ENCODE results near the gene PRRX2.
A peak's percentile ranks its signal among the peaks of the same experiment; 100 is the strongest.
"Not testable (repeated sequence)": the region's sequence is repeated elsewhere in the genome, so short reads cannot be mapped to it uniquely, and the experiment has no call there.

PRRX2 gene

DNA sequence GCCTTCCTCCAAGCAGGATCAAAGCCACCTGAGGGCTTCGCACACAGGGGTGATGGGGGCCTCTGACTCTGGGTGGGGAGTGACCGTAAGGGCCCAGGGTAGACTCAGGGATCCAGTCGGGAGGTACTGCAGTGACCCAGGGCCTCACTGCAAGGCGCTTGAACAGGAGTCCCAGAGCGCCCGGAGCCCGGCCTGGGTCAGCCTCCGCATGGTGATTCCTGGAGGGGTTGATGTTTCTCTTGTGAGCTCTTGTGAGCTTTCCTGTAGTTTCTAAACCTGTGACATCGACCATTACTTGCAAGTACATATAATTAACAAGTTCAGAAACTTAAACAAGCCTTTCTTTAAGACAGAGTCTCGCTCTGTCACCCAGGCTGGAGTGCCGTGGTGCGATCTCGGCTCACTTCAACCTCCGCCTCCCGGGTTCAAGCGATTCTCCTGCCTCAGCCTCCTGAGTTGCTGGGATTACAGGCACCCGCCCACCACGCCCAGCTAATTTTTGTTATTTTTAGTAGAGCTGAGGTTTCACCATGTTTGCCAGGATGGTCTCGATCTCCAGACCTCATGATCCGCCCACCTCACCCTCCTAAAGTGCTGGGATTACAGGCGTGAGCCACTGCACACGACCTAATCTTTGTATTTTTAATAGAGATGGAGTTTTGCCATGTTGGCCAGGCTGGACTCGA is 67.6 kb downstream of the PRRX2 start:
- no peak for DNase-seq (ENCODE audit: low read depth in 3 of 3)

DNA sequence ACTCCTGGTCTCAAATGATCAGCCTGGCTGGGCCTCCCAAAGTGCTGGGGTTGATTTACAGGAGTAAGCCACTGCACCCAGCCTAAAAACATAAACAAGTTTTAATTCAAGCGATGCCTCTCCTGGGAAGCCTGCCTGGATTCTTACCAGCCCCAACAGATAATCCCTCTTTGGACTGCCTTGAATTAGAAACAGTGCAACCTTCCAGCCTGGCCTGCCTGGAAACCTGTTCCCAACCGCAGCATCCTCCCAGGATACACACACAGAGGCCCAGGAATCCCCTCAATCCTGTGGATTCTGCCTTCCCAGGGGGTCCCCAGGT is 68.1 kb downstream of the PRRX2 start:
- DNase-seq (ENCODE audit: low read depth in 3 of 3): no peak

DNA sequence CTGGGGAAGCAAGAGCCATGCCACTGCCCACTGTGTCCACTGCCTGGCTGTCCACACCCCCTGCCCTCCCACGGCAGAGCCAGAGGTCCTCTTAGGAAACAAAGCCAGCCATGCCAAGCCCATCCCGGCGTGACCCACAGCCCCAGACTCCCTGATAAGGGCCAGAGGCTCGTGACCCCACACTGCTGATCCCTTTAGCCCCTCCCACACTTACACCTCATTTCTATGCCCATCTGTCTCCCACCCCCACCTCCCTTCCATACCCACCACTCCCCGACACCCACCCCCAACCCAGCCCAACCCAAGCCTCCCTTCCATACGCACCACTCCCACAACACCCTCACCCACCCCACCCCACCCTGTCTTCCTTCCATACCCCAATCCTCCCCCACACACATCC is 70.1 kb downstream of the PRRX2 start:
- DNase-seq (ENCODE audit: low read depth in 3 of 3): no peak

DNA sequence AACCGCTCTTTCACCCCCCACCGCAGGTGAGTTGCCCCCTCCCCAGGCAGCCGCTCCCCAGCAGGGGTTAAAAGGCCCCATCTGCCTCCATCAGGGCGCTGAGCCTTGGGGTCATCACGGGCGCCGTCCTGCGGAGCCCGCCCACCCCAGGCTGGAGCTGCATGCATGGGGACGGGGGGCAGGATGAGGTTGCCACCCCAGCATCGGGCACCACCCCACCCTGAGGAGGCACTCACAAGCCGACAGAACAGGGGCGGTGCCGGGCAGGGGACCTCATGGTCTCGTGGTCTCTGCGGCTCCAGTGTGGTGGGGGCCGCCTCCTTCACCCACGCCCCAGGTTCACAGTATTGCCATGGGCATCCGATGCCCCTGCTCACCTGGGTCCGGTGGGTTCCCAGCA is 70.9 kb downstream of the PRRX2 start:
- DNase-seq (ENCODE audit: low read depth in 3 of 3): no peak

DNA sequence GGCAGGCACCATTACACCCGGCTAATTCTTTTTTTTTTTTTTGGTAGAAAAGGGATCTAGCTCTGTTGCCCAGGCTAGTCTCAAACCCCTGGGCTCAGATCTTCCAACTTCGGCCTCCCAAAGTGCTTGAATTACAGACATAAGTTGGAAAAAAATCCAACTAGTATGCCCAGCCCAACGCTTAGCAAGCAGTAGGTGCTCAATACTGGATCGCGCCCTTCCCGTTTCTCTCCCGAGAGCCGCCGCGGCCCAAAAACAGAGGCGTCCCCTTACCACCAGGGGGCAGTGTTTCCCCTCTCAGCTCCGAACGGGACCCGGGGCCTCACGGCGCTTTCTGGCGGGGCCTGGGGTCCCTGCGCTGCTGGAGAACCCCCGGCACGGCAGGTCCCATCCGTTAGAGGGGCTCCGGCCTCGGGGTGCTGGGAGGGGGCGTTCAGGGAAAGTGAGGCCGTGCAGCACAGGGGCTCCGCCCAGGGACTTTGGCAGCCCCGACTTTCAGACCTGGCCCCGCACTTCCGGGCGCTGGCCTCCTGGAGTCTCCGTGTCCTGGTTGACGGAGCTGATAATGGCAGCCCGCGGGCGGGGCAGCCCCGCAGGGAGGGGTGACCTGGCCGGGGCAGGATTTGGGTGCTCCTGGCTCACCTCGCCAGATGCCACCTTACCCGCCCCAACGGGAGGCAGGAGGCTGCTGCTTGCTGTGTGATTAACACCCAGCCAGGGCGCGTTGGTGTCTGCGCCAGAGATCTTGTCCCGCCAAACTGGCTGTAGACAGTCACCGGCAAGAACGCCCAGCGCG is 72.2 kb downstream of the PRRX2 start:
- peak; percentile 81 to 85 (median 83) for DNase-seq (ENCODE audit: low read depth in 3 of 3)

DNA sequence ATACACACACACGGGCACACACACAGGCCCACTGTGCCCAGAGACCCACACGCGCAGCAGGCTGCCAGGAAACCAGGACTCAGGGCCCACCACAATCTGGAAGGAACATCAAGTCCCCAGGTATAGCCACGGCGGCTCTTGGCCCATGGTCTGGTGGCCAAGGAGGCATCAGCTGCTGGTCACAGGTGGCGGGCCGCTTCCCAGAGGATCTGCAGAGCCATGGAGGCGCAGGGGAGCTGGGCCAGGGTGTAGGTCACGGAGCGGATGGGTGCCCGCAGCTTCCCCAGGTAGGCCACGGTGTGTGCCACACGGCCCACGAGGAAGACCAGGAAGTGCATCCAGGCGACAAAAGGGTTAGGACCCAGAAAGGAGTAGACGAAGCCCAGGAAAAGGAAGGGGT is 74.0 kb downstream of the PRRX2 start:
- no peak for DNase-seq (ENCODE audit: low read depth in 3 of 3)

DNA sequence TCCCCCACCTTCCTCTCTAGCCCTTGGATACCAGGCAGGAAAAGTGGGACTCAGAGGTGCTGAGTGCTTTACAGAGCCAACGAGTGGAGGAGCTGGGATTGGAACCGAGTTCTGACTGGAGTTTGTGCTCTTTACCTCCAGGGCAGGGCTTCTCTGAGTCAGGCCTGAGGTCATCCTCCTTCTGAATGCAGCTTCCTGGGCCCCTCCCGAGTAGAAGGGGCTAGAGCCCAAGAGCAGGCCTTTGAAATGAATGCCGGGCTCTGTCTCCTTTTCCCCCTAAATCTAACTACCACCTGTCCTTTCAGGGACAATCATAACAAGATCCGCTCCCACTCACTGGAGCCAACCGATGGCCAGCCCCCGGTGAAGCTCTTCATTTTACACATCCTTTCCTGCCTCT is 74.7 kb downstream of the PRRX2 start:
- DNase-seq (ENCODE audit: low read depth in 3 of 3): no peak

DNA sequence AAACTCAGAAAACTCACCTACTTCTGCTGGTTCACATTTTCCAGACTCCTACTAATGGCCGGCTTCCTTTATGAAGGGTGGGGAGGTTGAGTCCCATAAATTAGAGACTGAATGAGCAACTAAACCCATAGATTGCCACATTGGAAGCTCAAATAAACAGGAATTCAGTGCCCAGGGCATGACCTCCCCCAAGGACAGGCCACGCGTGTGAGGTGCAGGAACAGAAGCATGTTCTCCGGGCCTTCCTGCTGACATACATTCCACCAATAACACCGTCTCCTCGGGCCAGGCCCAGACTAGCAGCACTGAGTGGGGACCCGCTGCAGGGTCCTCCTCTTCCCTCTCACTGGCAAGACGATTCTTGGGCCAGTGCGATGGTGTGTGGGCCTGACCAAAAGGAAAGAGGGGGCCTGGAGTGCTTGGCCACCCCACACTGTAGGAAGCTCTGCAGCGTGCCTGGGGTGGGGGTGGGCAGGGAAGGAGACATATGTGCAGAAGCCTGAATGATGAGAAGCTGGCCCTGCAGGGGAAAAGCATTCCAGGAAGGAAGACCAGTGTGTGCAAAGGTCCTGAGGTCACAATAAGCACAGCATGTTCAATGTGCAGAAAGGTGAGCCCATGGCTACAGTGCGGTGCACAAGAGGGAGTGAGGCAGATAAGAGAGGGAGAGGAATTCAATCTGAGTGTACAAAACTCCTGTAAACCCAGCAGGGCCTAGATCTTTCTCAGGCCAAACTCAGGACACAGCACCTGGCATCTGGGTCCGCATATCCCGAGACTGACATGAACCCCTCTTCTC is 75.4 kb downstream of the PRRX2 start:
- DNase-seq (ENCODE audit: low read depth in 3 of 3): no peak

DNA sequence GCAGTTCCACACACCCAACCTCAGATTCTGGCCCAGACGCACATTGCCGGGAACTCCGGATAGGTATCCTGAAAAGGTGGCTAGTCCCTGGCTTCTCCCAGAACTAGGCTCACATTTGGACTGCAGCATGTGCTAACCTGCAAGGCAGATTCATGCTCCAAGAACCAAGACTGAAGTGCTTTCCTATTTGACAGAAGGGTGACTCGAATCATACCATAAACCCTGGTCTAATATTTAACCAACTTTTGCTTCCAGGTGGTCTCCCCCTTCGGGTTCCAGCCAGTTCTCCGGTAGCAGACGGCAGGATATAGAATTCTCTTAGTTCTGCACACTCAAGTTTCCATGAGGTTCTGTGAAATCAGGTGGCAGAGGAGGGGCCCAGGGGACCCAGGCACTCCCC is 79.8 kb downstream of the PRRX2 start:
- no peak for DNase-seq (ENCODE audit: low read depth in 3 of 3)

DNA sequence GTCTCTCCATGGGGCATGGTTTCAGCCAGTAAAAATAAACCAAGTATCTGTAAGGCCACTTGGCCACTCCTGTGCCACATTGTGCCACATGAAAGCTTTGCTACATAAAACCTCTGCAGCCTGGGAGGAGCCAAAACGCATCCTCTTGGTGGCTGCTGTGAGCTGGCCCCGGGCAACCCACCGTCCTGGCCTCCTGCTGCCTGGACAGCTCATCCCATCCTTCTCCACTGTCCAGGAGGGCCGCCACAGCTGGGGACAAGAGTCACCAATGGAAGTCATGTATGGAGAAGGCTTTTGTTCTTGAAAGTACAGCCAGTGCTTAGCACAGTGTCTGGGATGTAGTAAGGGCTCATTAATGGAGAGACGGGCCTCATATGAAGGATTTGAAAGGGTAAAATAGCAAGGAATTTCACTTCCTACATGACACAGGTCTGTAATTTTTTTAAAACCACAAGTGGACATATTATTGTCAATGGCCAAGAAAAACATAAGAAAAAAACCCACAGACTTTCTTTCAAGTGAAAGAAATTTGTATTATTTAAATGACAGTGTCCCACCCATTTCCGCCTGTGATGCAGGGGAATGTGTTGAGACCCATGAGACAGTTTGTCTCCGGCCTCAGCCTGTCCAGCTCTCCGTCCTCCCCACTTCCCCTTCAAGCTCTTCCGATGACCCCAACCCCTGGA is 80.8 kb downstream of the PRRX2 start:
- DNase-seq (ENCODE audit: low read depth in 3 of 3): no peak

DNA sequence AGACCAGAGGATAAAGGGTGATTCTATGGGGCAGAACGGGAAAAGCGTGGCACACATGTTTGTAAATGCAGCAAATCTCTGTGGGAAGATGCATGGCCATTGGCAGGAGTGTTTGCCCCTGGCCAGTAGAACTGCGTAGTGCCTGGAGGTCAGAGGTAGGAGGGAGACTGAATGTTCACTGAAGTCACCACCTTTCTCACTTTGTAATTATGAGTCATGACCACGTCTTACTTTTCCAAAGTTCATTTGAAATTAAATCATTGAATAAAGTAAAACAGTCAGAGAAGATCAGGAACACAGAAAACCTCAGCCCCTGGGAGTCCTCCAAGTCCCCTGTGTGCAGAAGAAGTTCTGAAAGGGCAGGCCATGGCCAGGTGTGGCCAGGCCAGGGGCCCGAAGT is 82.8 kb downstream of the PRRX2 start:
- no peak for DNase-seq (ENCODE audit: low read depth in 3 of 3)

DNA sequence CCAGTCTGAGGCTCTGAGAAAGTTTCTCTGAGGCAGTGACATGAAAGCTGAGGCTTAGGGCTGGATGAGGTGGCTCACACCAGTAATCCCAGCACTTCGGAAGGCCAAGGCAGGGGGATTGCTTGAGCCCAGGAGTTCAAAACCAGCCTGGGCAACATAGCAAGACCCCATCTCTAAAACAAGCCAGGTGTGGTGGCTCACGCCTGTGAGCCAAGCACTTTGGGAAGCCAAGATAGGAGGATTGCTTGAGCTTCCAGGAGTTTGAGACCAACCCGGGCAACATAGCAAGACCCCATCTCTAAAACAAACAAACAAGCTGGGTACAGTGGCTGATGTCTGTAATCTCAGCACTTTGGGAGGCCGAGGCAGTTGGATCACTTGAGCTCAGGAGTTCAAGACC is 83.6 kb downstream of the PRRX2 start:
- DNase-seq (ENCODE audit: low read depth in 3 of 3): not testable (repeated sequence)

DNA sequence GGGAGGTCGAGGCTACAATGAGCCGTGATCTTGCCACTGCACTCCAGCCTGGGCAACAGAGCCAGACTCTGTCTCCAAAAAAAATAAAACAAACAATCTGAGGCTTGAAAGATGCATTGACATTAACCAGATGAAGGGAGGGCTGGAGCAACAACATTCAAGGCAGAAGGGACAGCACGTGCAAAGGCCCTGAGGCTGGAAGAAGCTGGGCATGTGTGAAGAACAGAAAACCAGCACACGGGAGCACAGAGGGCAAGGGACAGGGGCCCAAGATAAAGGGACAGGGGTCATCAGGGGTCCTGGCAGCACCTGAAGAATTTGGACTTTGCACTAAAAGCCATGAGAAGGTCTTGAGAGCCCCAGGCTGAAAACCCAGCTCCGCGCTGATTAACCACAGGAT is 84.1 kb downstream of the PRRX2 start:
- DNase-seq (ENCODE audit: low read depth in 3 of 3): no peak

DNA sequence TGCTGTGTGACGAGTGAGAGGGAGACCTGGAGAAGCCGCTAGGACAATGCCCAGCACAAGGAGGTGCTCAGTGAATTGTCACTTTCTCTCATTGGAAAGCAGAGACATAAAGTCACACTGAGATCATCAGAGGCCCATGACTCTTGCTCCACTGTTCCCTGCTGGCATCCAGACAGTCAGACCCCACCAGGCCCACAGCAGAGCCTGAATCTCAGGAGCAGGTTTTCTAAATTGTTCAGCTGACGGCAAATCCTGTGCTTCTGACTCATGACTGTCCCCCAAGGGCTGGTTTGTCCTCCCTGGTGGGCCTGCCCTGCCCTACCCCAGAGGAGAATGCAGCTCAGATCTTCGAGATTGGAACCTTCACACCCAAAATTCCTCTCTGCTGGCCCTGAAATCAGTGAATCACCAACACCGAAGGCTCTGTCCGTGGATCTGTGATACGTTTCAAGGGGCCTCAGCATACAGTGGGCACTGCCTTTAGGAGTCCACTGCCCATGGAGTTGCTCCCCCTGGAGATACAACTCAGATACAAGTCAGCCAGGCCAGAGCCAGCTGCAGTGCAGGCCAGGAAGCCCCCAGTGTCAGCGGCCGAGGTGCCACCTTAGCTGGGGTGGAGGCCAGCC is 84.7 kb downstream of the PRRX2 start:
- DNase-seq (ENCODE audit: low read depth in 3 of 3): no peak

DNA sequence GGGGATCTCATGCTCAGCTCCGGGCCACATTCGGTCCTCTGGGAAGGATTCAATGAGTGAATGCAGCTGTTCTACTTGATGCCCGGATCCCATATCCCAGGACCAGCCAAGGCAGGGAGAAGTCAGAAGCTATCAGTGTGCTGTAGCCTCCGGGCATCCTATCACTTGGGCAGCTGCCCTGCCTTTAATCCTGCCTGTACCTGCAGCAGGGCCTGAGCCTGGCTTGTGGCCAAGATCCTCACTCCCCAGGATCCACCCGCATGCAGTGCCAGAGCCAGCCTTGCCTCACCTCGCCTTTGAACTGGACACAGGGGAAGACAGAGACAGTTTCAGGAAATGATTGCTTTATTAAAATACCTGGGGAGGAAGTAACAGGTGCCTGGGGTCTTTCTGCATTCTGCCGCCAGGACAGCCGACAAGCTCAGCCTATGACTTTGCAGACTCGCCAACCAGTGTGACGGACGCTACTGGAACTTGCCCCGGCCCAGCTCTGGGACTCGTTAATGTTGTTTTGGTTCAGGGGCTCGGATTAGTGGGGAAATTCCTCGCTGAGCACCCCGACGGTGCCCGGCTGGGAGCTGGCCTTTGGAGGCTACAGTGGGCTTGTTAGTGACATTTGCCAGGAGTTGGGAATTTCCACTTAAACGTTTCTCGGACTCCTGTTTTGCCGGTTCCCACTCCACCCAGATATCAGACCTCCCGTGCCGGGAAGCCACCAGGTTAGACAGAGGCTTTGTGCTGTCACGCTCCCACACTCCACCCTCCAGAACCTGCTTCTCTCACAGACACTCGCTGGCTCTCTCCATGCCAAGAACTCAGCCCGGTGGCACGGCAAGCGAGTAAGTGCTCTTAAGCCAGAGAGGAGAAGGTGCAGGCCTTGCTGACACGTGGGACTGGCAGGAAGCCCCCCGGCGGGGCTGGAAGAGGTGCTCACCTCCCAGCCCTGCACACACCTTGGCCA is 86.7 kb downstream of the PRRX2 start:
- no peak for DNase-seq (ENCODE audit: low read depth in 3 of 3)

DNA sequence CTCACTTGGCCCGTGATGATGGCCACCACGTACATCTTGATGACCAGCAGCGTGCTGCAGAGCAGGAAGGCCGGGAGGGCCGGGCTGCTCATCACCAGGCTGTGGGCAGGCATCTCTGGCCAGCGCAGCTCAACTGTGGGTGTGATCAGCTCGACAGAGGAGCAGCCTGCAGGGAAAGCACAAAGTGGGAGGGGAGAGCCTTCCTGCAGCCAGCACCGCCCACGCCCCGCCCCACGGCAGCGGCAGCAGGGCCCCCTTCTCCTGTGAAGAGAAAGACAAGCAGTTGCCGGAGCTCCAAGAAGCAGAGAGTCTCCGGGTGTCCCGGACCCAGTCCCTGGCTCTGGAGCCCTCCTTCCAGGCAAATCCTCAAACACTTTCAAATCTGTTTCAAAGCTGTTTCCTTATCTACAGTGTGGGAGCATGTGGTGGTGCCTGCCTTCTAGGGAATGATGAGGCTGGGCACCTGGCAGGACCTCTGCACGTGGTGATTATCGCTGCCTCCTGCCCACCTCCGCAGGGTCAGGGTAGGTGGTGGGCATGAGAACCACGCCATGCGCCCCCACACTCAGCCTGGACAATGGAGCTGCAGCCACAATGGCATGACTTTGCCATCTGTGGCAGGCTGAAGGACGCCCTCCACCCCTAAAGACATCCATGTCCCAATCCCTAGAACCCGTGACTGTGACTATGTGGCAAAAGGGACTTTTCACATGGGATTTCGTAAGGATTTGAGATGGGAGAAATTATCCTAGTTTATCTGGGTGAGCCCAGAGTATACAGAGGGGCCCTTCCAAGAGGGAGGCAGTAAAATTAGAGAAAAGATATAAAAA is 87.7 kb downstream of the PRRX2 start, which contains the start of gene PTGES:
Gene PTGES (minus strand): TSS at position 143 of the 830 bp plus-strand sequence. CDS start 30 bp downstream, at position 113.
- peak in 2 of 3 experiments; percentile 20 to 62 for DNase-seq (ENCODE audit: low read depth in 3 of 3)

DNA sequence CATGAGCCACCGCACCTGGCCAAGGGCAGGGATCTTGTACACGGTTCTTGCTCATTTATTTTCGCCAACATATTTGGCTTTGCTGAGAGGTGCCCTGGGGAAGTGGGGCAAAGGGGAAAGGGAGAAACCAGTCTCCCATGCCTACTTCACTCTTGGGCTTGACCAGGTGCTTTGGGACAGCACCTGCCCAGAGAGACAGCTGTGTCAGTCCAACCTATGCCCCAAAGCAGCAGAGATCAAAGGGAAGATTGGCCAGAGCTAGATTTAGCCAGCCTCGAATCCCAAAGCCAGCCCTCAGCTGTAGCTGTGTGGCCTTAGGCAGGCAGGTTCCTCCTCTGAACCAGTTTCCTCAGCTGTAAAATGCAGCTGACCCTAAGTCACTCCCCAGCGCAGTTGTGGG is 89.7 kb downstream of the PRRX2 start:
- no peak for DNase-seq (ENCODE audit: low read depth in 3 of 3)

DNA sequence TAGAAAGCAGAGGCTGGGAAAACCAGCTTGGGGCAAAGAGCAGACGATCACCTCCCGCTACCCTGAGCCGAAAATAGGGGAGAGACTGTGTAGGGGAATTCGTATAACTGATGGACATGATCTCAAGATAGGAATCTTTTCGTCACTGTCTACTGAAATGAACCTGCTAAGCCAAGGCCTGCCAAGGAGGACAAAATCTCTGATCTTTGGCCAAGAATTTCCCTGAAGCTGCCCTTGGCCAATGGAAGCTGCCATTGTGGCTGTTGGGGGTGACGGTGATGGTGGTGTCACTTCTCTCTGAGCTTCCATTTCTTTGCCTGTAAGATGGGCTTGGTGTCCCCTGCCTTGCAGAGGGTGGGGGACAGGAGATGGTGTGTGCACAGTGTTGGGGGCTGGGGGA is 90.7 kb downstream of the PRRX2 start:
- DNase-seq (ENCODE audit: low read depth in 3 of 3): no peak

DNA sequence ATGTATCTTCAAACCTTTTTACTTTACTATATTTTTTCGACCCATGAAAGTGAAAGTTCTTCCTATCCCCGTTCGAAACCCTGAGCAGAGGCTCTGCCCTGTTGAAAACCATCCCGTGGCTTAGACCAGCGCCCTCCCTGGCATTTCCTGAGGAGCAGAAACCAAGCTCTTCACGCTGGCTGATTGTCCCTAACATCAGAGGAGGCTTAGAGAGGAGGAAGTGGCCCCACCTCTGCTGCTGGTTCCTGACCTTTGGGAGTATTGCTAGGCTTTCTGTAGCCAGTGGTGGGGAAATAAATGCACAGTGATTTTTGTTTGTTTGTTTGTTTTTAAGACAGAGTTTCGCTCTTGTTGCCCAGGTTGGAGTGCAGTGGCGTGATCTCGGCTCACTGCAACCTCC is 91.6 kb downstream of the PRRX2 start:
- DNase-seq (ENCODE audit: low read depth in 3 of 3): no peak

DNA sequence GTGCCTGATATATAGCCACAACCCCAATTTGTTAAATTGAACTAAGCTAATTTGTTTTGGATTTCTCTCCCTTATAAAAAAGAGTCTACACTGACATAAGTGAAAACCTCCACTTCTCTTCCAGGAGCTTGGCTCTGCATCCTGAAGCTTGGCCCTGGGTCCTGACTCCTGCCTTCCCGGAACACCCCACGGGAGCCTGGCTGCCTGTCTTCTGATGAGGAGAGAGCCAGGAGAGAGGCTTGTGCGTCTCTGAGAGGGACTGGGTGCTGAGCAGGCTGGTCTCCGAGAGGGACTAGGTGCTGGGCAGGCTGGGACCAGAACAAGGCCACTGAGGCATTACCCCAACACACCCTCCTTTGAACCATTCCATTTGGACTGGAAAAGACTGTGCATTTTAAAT is 93.9 kb downstream of the PRRX2 start:
- DNase-seq (ENCODE audit: low read depth in 3 of 3): no peak

All from stimulated activated CD4-positive, alpha-beta T cell treated with anti-CD3 and anti-CD28 coated beads, TNF-alpha, amount 100 ng/mL, for 24 hours (primary cell).